H1 (cell line): ENCODE data around the gene TRMT10B. TPM values are rescaled to one million over a fixed set of nuclear protein-coding genes. Genes with fewer than 3 reads are reported as not detected.

ENCODE experiments used
- CTCF ChIA-PET: fragments of 300-600 bp; sonication (Branson Sonifier 250); formaldehyde crosslinking; loops from one replicate; lab custom pipeline; 2021; ENCODE audit not compliant: partially characterized antibody; lab: Charles Lee
- POLR2A ChIA-PET: fragments of 300-600 bp; sonication (Branson Sonifier 250); formaldehyde crosslinking; loops from one replicate; lab custom pipeline; 2021; ENCODE audit warnings: inconsistent platforms; ENCODE audit not compliant: partially characterized antibody; lab: Charles Lee
- DNase-seq, 2 experiments: peaks; one replicate each; pipeline versions ENCODE4 v3.0.0 to v3.0.0-alpha.2; 2010 to 2022; ENCODE audit warnings: low spot score in 2 of 2, low read depth in 1 of 2, mixed read lengths in 1 of 2
- FAIRE-seq: peaks from 2 replicates; lab custom pipeline; 2011; peaks lifted over from hg19 to GRCh38; lab: Jason Lieb, UNC
- H2AFZ ChIP-seq: 2 replicates; pipeline ENCODE4 v1.8.1; 2012; ENCODE audit warnings: low read length, inconsistent platforms
- H2AK5ac ChIP-seq: 2 replicates; pipeline ENCODE4 v1.6.1; 2013; ENCODE audit warnings: low read depth, low read length
- H2BK120ac ChIP-seq: replicated peaks from 2 replicates; pipeline ENCODE3; 2013; ENCODE audit warnings: low read depth, low read length, inconsistent platforms
- H2BK12ac ChIP-seq: 2 replicates; pipeline ENCODE4 v1.6.1; 2013; ENCODE audit warnings: low read depth, low read length
- H2BK15ac ChIP-seq: 2 replicates; pipeline ENCODE4 v1.6.1; 2013; ENCODE audit warnings: low read length
- H2BK20ac ChIP-seq: 2 replicates; pipeline ENCODE4 v1.6.1; 2013; ENCODE audit warnings: low read length
- H2BK5ac ChIP-seq: 2 replicates; pipeline ENCODE4 v1.6.1; 2013; ENCODE audit warnings: low read depth, low read length
- H3K14ac ChIP-seq: 2 replicates; pipeline ENCODE4 v1.6.1; 2013; ENCODE audit warnings: inconsistent platforms; ENCODE audit not compliant: insufficient read length
- H3K18ac ChIP-seq: 2 replicates; pipeline ENCODE4 v1.6.1; 2013; ENCODE audit warnings: low read length; ENCODE audit errors: extremely low read depth
- H3K23ac ChIP-seq: 2 replicates; pipeline ENCODE4 v1.6.1; 2013; ENCODE audit warnings: inconsistent platforms; ENCODE audit not compliant: insufficient read length
- H3K23me2 ChIP-seq: 2 replicates; pipeline ENCODE4 v1.6.1; 2013; ENCODE audit warnings: low read depth, low read length
- H3K27ac ChIP-seq: 2 replicates; pipeline ENCODE4 v1.6.1; 2011; ENCODE audit warnings: low read depth, low read length, inconsistent platforms
- H3K27me3 ChIP-seq, 4 experiments: replicated peaks in 1 of 4; 1 replicate in 1 of 4; 2 replicates in 3 of 4; pipeline versions ENCODE4 v1.6.1 to v1.8.1; 2011 to 2013; ENCODE audit warnings: low read length in 3 of 4, mild to moderate bottlenecking in 3 of 4, inconsistent platforms in 2 of 4, mixed read lengths in 2 of 4, moderate library complexity in 1 of 4; ENCODE audit not compliant: control insufficient read depth in 3 of 4, insufficient read depth in 3 of 4; ENCODE audit errors: extremely low read depth in 1 of 4
- H3K36me3 ChIP-seq, 4 experiments: 2 replicates each; pipeline versions ENCODE4 v1.6.1 to v1.8.1; 2011 to 2013; ENCODE audit warnings: mild to moderate bottlenecking in 4 of 4, low read length in 3 of 4, moderate library complexity in 2 of 4, control low read depth in 1 of 4, inconsistent platforms in 1 of 4; ENCODE audit not compliant: insufficient read depth in 4 of 4, control insufficient read depth in 2 of 4
- H3K4ac ChIP-seq: replicated peaks from 2 replicates; pipeline ENCODE3; 2013; ENCODE audit warnings: low read length, low read depth, mixed read lengths, inconsistent platforms; ENCODE audit not compliant: insufficient read length
- H3K4me1 ChIP-seq, 4 experiments: replicated peaks in 1 of 4; 1 replicate in 1 of 4; 2 replicates in 3 of 4; pipeline versions ENCODE4 v1.6.1 to v1.8.1; 2011 to 2013; ENCODE audit warnings: low read length in 3 of 4, inconsistent platforms in 2 of 4, mixed read lengths in 1 of 4; ENCODE audit not compliant: insufficient read depth in 4 of 4, control insufficient read depth in 3 of 4
- H3K4me2 ChIP-seq, 2 experiments: 2 replicates each; pipeline versions ENCODE4 v1.6.1 to v1.8.1; 2011 to 2013; ENCODE audit warnings: low read depth in 2 of 2, low read length in 2 of 2, control low read depth in 1 of 2, inconsistent platforms in 1 of 2, mild to moderate bottlenecking in 1 of 2; ENCODE audit not compliant: insufficient read depth in 1 of 2
- H3K4me3 ChIP-seq, 4 experiments: fragments of 200-600, 300-600 bp in 1 of 4; sonication (generic), shearing (Covaris generic), sonication (Bioruptor Twin) in 1 of 4; 2 replicates each; pipeline versions ENCODE4 v1.5.1 to v1.8.1; 2011 to 2016; ENCODE audit warnings: low read length in 4 of 4, low read depth in 3 of 4, control low read depth in 2 of 4, inconsistent platforms in 2 of 4, mild to moderate bottlenecking in 2 of 4, mixed read lengths in 1 of 4, moderate library complexity in 1 of 4; ENCODE audit not compliant: insufficient read depth in 2 of 4; ENCODE audit errors: extremely low read depth in 1 of 4
- H3K56ac ChIP-seq: replicated peaks from 2 replicates; pipeline ENCODE3; 2013; ENCODE audit warnings: low read depth, mild to moderate bottlenecking, mixed read lengths, low read length, inconsistent platforms; ENCODE audit not compliant: insufficient read length
- H3K79me1 ChIP-seq: 2 replicates; pipeline ENCODE4 v1.6.1; 2013; ENCODE audit warnings: low read depth, low read length, control low read depth
- H3K79me2 ChIP-seq, 2 experiments: 2 replicates each; pipeline versions ENCODE4 v1.6.1 to v1.8.1; 2012 to 2013; ENCODE audit warnings: low read length in 2 of 2, mild to moderate bottlenecking in 2 of 2, inconsistent platforms in 1 of 2; ENCODE audit not compliant: insufficient read depth in 2 of 2, control insufficient read depth in 1 of 2
- H3K9ac ChIP-seq, 4 experiments: replicated peaks in 1 of 4; 1 replicate in 1 of 4; 2 replicates in 3 of 4; pipeline versions ENCODE4 v1.6.1 to v1.8.1; 2011 to 2013; ENCODE audit warnings: low read depth in 3 of 4, low read length in 3 of 4, control low read depth in 2 of 4, mild to moderate bottlenecking in 2 of 4, moderate library complexity in 2 of 4, inconsistent platforms in 1 of 4; ENCODE audit errors: extremely low read depth in 1 of 4
- H3K9me3 ChIP-seq, 2 experiments: 2 replicates each; pipeline versions ENCODE4 v1.6.1 to v1.8.1; 2012 to 2013; ENCODE audit warnings: mild to moderate bottlenecking in 2 of 2, moderate library complexity in 2 of 2, control low read depth in 1 of 2, inconsistent platforms in 1 of 2, low read depth in 1 of 2, low read length in 1 of 2, mixed read lengths in 1 of 2; ENCODE audit not compliant: insufficient read depth in 2 of 2
- H4K20me1 ChIP-seq, 2 experiments: replicated peaks in 1 of 2; 2 replicates each; pipeline versions ENCODE3 to v1.8.1; 2011 to 2013; ENCODE audit warnings: inconsistent platforms in 2 of 2, low read length in 2 of 2, mild to moderate bottlenecking in 1 of 2; ENCODE audit not compliant: insufficient read depth in 2 of 2, control insufficient read depth in 1 of 2
- H4K5ac ChIP-seq: 2 replicates; pipeline ENCODE4 v1.6.1; 2013; ENCODE audit warnings: low read length, low read depth, mixed read lengths, inconsistent platforms; ENCODE audit not compliant: insufficient read length
- H4K8ac ChIP-seq: 2 replicates; pipeline ENCODE4 v1.8.0; 2013; ENCODE audit warnings: mild to moderate bottlenecking, moderate library complexity, low read length, inconsistent platforms; ENCODE audit not compliant: insufficient read depth; ENCODE audit errors: extremely low read depth
- H4K91ac ChIP-seq: replicated peaks from 2 replicates; pipeline ENCODE3; 2013; ENCODE audit warnings: low read length, mixed read lengths, inconsistent platforms; ENCODE audit not compliant: insufficient read length
- ATF3 ChIP-seq: IDR thresholded peaks from 2 replicates; pipeline ENCODE4 v1.6.1; 2011; ENCODE audit warnings: low read depth, mild to moderate bottlenecking, low read length; ENCODE audit not compliant: insufficient read depth
- BACH1 ChIP-seq: IDR thresholded peaks from 2 replicates; pipeline ENCODE4 v1.6.1; 2012; ENCODE audit warnings: low read length, improper control_type of control experiment
- CBX5 ChIP-seq: fragments of 300-800, 300-1000 bp; sonication (generic); IDR thresholded peaks from 2 replicates; pipeline ENCODE4 v1.7.1; 2016; ENCODE audit warnings: antibody characterized with exemption, low read length, low read depth
- CEBPB ChIP-seq: IDR thresholded peaks from 2 replicates; pipeline ENCODE4 v1.6.1; 2012; ENCODE audit warnings: low read depth, low read length
- CHD2 ChIP-seq: IDR thresholded peaks from 2 replicates; pipeline ENCODE4 v1.6.1; 2012; ENCODE audit warnings: low read length, improper control_type of control experiment
- CREB1 ChIP-seq: IDR thresholded peaks from 2 replicates; pipeline ENCODE4 v1.6.1; 2012; ENCODE audit warnings: inconsistent platforms
- EGR1 ChIP-seq: IDR thresholded peaks from 2 replicates; pipeline ENCODE4 v1.6.1; 2011; ENCODE audit warnings: low read depth, low read length, borderline replicate concordance
- HDAC2 ChIP-seq, 2 experiments: fragments of 300-600 bp in 1 of 2; sonication (generic) in 1 of 2; IDR thresholded peaks; 2 replicates each; pipeline ENCODE4 v1.6.1; 2011 to 2012; ENCODE audit warnings: low read depth in 2 of 2, low read length in 2 of 2, mild to moderate bottlenecking in 2 of 2, moderate library complexity in 2 of 2, borderline replicate concordance in 1 of 2, inconsistent platforms in 1 of 2
- KDM4A ChIP-seq: IDR thresholded peaks from one replicate; pipeline ENCODE4 v1.7.1; 2012; ENCODE audit warnings: low read depth, mild to moderate bottlenecking, moderate library complexity, low read length, inconsistent platforms; ENCODE audit not compliant: severe bottlenecking
- MAFK ChIP-seq: IDR thresholded peaks from 2 replicates; pipeline ENCODE4 v1.6.1; 2012; ENCODE audit warnings: low read depth, mild to moderate bottlenecking, improper control_type of control experiment, low read length
- POU5F1 ChIP-seq: IDR thresholded peaks from 2 replicates; pipeline ENCODE4 v1.6.1; 2011; ENCODE audit warnings: low read depth, mild to moderate bottlenecking, low read length, moderate library complexity
- SAP30 ChIP-seq: fragments of 300-600 bp; sonication (generic); IDR thresholded peaks from 2 replicates; pipeline ENCODE4 v1.7.1; 2012; ENCODE audit warnings: low read length, moderate library complexity, mild to moderate bottlenecking, inconsistent platforms; ENCODE audit not compliant: insufficient read depth, insufficient replicate concordance
- SP1 ChIP-seq: IDR thresholded peaks from 2 replicates; pipeline ENCODE4 v1.6.1; 2011; ENCODE audit warnings: low read depth, low read length
- TEAD4 ChIP-seq: IDR thresholded peaks from 2 replicates; pipeline ENCODE4 v1.6.1; 2012; ENCODE audit warnings: low read depth, low read length, inconsistent platforms, mixed read lengths
- YY1 ChIP-seq: IDR thresholded peaks from 2 replicates; pipeline ENCODE4 v1.6.1; 2011; ENCODE audit warnings: low read depth, mild to moderate bottlenecking, low read length
- WGBS, 2 experiments: shearing (Covaris generic) in 1 of 2; methylation state at CpG; one replicate each; pipeline versions ENCODE4 v1.1.6 to v1.1.7; 2013 to 2015; ENCODE audit warnings: low lambda C conversion rate in 2 of 2, mixed read lengths in 2 of 2, inconsistent platforms in 1 of 2, low coverage in 1 of 2, missing lambda C conversion rate in 1 of 2; ENCODE audit not compliant: insufficient replicate concordance in 2 of 2, insufficient coverage in 1 of 2, insufficient read length in 1 of 2; ENCODE audit errors: extremely low coverage in 1 of 2, missing lambda C conversion rate in 1 of 2; 5-methylcytosine and 5-hydroxymethylcytosine counted together
- polyA plus RNA-seq, 7 experiments: library from polyadenylated mRNA; depleted of rRNA in 3 of 7; stranded (reverse) in 5 of 7; unstranded in 2 of 7; fragments of >200 nt in 5 of 7; fragments of 200-250 nt in 2 of 7; gene quantifications; 1 replicate in 5 of 7; 2 replicates in 1 of 7; 4 replicates in 1 of 7; pipeline versions ENCODE4 v1.2.1 to v1.2.3, GENCODE V29; 2011 to 2013; ENCODE audit warnings: missing spikeins in 2 of 7, mixed read lengths in 2 of 7
- total RNA-seq: library from RNA; stranded (reverse); fragmentation: NEBNext Ultra II Directional; extraction: Animal tissue kit (Norgen Biotek cat#: 25700); gene quantifications from 2 replicates; pipeline ENCODE4 v1.2.1, GENCODE V29; 2021

The TRMT10B gene
- total and polyA plus RNA-seq, 2 of the 8 experiments (the other 6 are each of a cell fraction or from before 2014, with no cell fraction given): 2.4 to 4.5 TPM

GRCh38 chr9:37719526-37719925, 34.1 kb upstream of the TRMT10B start:
- FAIRE-seq (no peak), DNase-seq (no peak)
- Histone ChIP-seq H2BK5ac (no peak overlapping the region), H3K23me2 (no peaks in the 10 kb centered on the region; the same call in 1 of the 2 replicates), H3K9me3 (no peaks in the 10 kb centered on the region), H2BK15ac (no peak overlapping the region), H3K36me3 (no peaks in the 10 kb centered on the region), H3K79me1 (no peaks in the 10 kb centered on the region), H4K20me1 (no peaks in the 10 kb centered on the region), H3K27ac (no peak overlapping the region), H2AK5ac (no peak overlapping the region), H3K4ac (no peak overlapping the region), H2BK120ac (no peak overlapping the region), H3K23ac (no peak overlapping the region), H2AFZ (no peak overlapping the region), H4K5ac (no peak overlapping the region), H4K91ac (no peak overlapping the region), H3K79me2 (no peaks in the 10 kb centered on the region), H2BK20ac (no peak overlapping the region), H2BK12ac (no peak overlapping the region), H3K9ac (no peak overlapping the region), H3K4me2 (no peak overlapping the region), H3K56ac (no peak overlapping the region), H3K4me3 (no peak overlapping the region), H3K18ac (no peak overlapping the region), H3K4me1 (no peaks in the 10 kb centered on the region), H3K27me3 (no peaks in the 10 kb centered on the region), H4K8ac (no peak overlapping the region), H3K14ac (no peak overlapping the region)
- WGBS, 2 experiments: 85% methylated on average over 2 of the region's 2 CpGs; no CpG with 5 or more reads in 1 of the 2 experiments
- ChIA-PET CTCF (no interaction called here), POLR2A (no interaction called here)
- TF ChIP-seq CREB1 (no peak), ATF3 (no peak), BACH1 (no peak), TEAD4 (no peak), POU5F1 (no peak), MAFK (no peak), SAP30 (no peak), KDM4A (no peak), YY1 (no peak), HDAC2 (IDR thresholded peaks at IDR 0.05; ENCODE audit: borderline replicate concordance in 1 of 2, low read depth in 2 of 2, low read length in 2 of 2) (no peak), CBX5 (no peak), SP1 (no peak), CHD2 (no peak), CEBPB (no peak), EGR1 (no peak)
